Panc1 (cell line): ENCODE results near the gene MDM2.

Experiments
- CTCF ChIP-seq: fragments of 450-650 bp; IDR thresholded peaks from 2 replicates; pipeline ENCODE4 v1.5.1; 2017; ENCODE audit warnings: mild to moderate bottlenecking
- POLR2AphosphoS5 ChIP-seq: IDR thresholded peaks from 2 replicates; pipeline ENCODE4 v1.6.1; 2012; ENCODE audit warnings: mild to moderate bottlenecking, low read depth, low read length, moderate library complexity
- TCF7L2 ChIP-seq: IDR thresholded peaks from 2 replicates; pipeline ENCODE4 v1.6.1; 2011; ENCODE audit warnings: mild to moderate bottlenecking, low read depth, low read length, inconsistent platforms
- TF ChIP-seq, protein P1 (sequence below), 2 experiments: IDR thresholded peaks; 2 replicates each; pipeline ENCODE4 v1.6.1; 2011 to 2012; ENCODE audit warnings: low read depth in 2 of 2, control low read depth in 1 of 2, low read length in 1 of 2, mild to moderate bottlenecking in 1 of 2, moderate library complexity in 1 of 2; ENCODE audit not compliant: insufficient read depth in 1 of 2

DNA sequence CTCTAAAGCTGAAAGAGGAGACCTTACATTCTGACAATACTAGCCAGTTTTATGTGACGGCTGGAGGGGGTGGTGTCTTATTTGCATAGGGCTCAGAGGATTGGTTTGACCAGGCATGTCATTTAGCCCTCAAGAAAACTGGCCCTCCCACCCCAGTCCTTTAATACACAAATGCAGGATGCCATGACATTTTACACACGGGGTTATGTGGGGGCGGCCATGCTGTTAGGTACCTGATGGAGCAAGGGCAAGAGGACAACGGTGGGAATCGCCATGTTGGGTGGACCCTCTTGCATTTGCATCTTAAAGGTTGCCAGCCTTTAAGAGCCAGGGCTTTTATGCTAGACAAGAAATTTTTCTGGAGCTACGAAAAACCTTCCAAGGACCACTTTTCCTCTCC, 23.3 kb downstream of the MDM2 start:
- no peak for TF ChIP-seq POLR2AphosphoS5
- TF ChIP-seq CTCF: no peak
- TF ChIP-seq TCF7L2: no peak
- TF ChIP-seq, protein P1, sequence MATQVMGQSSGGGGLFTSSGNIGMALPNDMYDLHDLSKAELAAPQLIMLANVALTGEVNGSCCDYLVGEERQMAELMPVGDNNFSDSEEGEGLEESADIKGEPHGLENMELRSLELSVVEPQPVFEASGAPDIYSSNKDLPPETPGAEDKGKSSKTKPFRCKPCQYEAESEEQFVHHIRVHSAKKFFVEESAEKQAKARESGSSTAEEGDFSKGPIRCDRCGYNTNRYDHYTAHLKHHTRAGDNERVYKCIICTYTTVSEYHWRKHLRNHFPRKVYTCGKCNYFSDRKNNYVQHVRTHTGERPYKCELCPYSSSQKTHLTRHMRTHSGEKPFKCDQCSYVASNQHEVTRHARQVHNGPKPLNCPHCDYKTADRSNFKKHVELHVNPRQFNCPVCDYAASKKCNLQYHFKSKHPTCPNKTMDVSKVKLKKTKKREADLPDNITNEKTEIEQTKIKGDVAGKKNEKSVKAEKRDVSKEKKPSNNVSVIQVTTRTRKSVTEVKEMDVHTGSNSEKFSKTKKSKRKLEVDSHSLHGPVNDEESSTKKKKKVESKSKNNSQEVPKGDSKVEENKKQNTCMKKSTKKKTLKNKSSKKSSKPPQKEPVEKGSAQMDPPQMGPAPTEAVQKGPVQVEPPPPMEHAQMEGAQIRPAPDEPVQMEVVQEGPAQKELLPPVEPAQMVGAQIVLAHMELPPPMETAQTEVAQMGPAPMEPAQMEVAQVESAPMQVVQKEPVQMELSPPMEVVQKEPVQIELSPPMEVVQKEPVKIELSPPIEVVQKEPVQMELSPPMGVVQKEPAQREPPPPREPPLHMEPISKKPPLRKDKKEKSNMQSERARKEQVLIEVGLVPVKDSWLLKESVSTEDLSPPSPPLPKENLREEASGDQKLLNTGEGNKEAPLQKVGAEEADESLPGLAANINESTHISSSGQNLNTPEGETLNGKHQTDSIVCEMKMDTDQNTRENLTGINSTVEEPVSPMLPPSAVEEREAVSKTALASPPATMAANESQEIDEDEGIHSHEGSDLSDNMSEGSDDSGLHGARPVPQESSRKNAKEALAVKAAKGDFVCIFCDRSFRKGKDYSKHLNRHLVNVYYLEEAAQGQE (IDR thresholded peaks at IDR 0.05; ENCODE audit: insufficient read depth in 1 of 2, low read depth in 2 of 2, low read length in 1 of 2): no peak
